Parathyroid adenoma (tissue), 2 donors: ENCODE data around the gene HAVCR1.
"Not testable (repeated sequence)": the region's sequence is repeated elsewhere in the genome, so short reads cannot be mapped to it uniquely, and the experiment has no call there.

Experiments
- H2AFZ ChIP-seq: fragments of 300-600 bp; sonication (generic); one replicate; pipeline ENCODE4 v1.7.0; 2017; ENCODE audit warnings: antibody characterized with exemption, mild to moderate bottlenecking
- H3K27ac ChIP-seq: fragments of 300-600 bp; sonication (generic); one replicate; pipeline ENCODE4 v1.7.0; 2017
- H3K27me3 ChIP-seq: fragments of 300-600 bp; sonication (generic); one replicate; pipeline ENCODE4 v1.7.0; 2017; ENCODE audit warnings: low read length; ENCODE audit not compliant: control insufficient read depth, insufficient read depth
- H3K36me3 ChIP-seq: fragments of 300-600 bp; sonication (generic); one replicate; pipeline ENCODE4 v1.7.0; 2017; ENCODE audit warnings: low read length; ENCODE audit not compliant: control insufficient read depth, insufficient read depth
- H3K4me1 ChIP-seq: fragments of 300-600 bp; sonication (generic); one replicate; pipeline ENCODE4 v1.7.0; 2017; ENCODE audit warnings: control low read depth
- H3K4me2 ChIP-seq: fragments of 300-600 bp; sonication (generic); one replicate; pipeline ENCODE4 v1.7.0; 2017; ENCODE audit warnings: low read length
- H3K4me3 ChIP-seq: fragments of 300-600 bp; sonication (generic); one replicate; pipeline ENCODE4 v1.7.0; 2017; ENCODE audit warnings: low read depth, low read length
- H3K79me2 ChIP-seq: fragments of 300-600 bp; sonication (generic); one replicate; pipeline ENCODE4 v1.7.0; 2017; ENCODE audit warnings: control low read depth
- H3K9ac ChIP-seq: fragments of 300-600 bp; sonication (generic); one replicate; pipeline ENCODE4 v1.7.0; 2017; ENCODE audit warnings: mild to moderate bottlenecking
- H3K9me3 ChIP-seq: fragments of 300-600 bp; sonication (generic); one replicate; pipeline ENCODE4 v1.7.0; 2017; ENCODE audit warnings: low read length; ENCODE audit not compliant: control insufficient read depth
- CTCF ChIP-seq: fragments of 300-600 bp; sonication (generic); IDR thresholded peaks from one replicate; pipeline ENCODE4 v1.7.0; 2017; ENCODE audit warnings: antibody characterized with exemption, mild to moderate bottlenecking
- donor health status: primary hyperparathyroidism.

HAVCR1 gene

GRCh38 chr5:157024208-157024959, 34.5 kb downstream of the HAVCR1 start:
- TF ChIP-seq CTCF = no peak
- Histone ChIP-seq H3K27ac (no peak overlapping the region), H3K4me2 (no peak overlapping the region), H3K9ac (no peak overlapping the region), H3K4me3 (no peak overlapping the region), H3K79me2 (no peaks in the 10 kb centered on the region), H3K4me1 (no peaks in the 10 kb centered on the region), H3K27me3 (no peaks in the 10 kb centered on the region), H3K9me3 (no peaks in the 10 kb centered on the region), H2AFZ (no peak overlapping the region), H3K36me3 (no peaks in the 10 kb centered on the region)

- Histone ChIP-seq H3K27ac (no peak overlapping the region), H3K27me3 (no peaks in the 10 kb centered on the region), H3K36me3 (no peaks in the 10 kb centered on the region), H3K79me2 (no peaks in the 10 kb centered on the region), H2AFZ (no peak overlapping the region), H3K4me3 (no peak overlapping the region), H3K4me2 (no peak overlapping the region), H3K9me3 (no peaks in the 10 kb centered on the region), H3K9ac (no peak overlapping the region), H3K4me1 (no peaks in the 10 kb centered on the region)
- no peak for TF ChIP-seq CTCF
Measured at GRCh38 chr5:157022024-157022423, 36.9 kb downstream of the HAVCR1 start.

- Histone ChIP-seq H3K27me3 (no peaks in the 10 kb centered on the region), H3K9ac (no peak overlapping the region), H3K79me2 (no peaks in the 10 kb centered on the region), H3K36me3 (no peaks in the 10 kb centered on the region), H3K9me3 (no peaks in the 10 kb centered on the region), H3K27ac (no peak overlapping the region), H3K4me3 (no peak overlapping the region), H2AFZ (no peak overlapping the region), H3K4me1 (no peaks in the 10 kb centered on the region), H3K4me2 (no peak overlapping the region)
- no peak for TF ChIP-seq CTCF
Measured at GRCh38 chr5:157020511-157021222, 38.2 kb downstream of the HAVCR1 start.

GRCh38 chr5:157020002-157020401, 38.9 kb downstream of the HAVCR1 start:
- no peak overlapping the region for H3K9ac ChIP-seq
- H3K27me3 ChIP-seq = no peaks in the 10 kb centered on the region
- H3K27ac ChIP-seq = no peak overlapping the region
- H3K4me1 ChIP-seq = no peaks in the 10 kb centered on the region
- H2AFZ ChIP-seq = no peak overlapping the region
- no peak overlapping the region for H3K4me2 ChIP-seq
- no peaks in the 10 kb centered on the region for H3K79me2 ChIP-seq
- H3K9me3 ChIP-seq = no peaks in the 10 kb centered on the region
- H3K4me3 ChIP-seq = no peak overlapping the region
- TF ChIP-seq CTCF = no peak
- no peaks in the 10 kb centered on the region for H3K36me3 ChIP-seq

- H3K9ac ChIP-seq, H3K79me2 ChIP-seq, H3K27ac ChIP-seq, H3K4me3 ChIP-seq, H3K4me1 ChIP-seq, H3K9me3 ChIP-seq, H3K4me2 ChIP-seq, H3K36me3 ChIP-seq, H2AFZ ChIP-seq, H3K27me3 ChIP-seq: not testable (repeated sequence)
Measured at GRCh38 chr5:157014143-157014542, 44.8 kb downstream of the HAVCR1 start.
